ENCODE measurements around the gene ESR1.

DNA sequence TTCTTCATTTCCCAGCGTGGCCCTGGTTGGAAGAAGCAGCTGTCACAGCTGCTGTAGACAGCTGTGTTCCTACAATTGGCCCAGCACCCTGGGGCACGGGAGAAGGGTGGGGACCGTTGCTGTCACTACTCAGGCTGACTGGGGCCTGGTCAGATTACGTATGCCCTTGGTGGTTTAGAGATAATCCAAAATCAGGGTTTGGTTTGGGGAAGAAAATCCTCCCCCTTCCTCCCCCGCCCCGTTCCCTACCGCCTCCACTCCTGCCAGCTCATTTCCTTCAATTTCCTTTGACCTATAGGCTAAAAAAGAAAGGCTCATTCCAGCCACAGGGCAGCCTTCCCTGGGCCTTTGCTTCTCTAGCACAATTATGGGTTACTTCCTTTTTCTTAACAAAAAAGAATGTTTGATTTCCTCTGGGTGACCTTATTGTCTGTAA, 292.7 kb downstream of the ESR1 start:
- TF ChIP-seq, protein P1, sequence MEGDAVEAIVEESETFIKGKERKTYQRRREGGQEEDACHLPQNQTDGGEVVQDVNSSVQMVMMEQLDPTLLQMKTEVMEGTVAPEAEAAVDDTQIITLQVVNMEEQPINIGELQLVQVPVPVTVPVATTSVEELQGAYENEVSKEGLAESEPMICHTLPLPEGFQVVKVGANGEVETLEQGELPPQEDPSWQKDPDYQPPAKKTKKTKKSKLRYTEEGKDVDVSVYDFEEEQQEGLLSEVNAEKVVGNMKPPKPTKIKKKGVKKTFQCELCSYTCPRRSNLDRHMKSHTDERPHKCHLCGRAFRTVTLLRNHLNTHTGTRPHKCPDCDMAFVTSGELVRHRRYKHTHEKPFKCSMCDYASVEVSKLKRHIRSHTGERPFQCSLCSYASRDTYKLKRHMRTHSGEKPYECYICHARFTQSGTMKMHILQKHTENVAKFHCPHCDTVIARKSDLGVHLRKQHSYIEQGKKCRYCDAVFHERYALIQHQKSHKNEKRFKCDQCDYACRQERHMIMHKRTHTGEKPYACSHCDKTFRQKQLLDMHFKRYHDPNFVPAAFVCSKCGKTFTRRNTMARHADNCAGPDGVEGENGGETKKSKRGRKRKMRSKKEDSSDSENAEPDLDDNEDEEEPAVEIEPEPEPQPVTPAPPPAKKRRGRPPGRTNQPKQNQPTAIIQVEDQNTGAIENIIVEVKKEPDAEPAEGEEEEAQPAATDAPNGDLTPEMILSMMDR (IDR thresholded peaks at IDR 0.05): no peak
- TF ChIP-seq EP300 (IDR thresholded peaks at IDR 0.05): no peak
- TF ChIP-seq POLR2A (IDR thresholded peaks at IDR 0.05): no peak

Data from tibial nerve (tissue), 4 donors.